DOHH2 (cell line): ENCODE measurements around the gene HCLS1.

Experiments
- H3F3A ChIP-seq: fragments of 200-600 bp; sonication (generic), shearing (Covaris generic); 2 replicates; pipeline ENCODE4 v1.6.0; 2016; ENCODE audit warnings: antibody characterized with exemption, mild to moderate bottlenecking; ENCODE audit not compliant: control insufficient read depth, insufficient read depth
- H3K27ac ChIP-seq: fragments of 200-600 bp; sonication (generic); 2 replicates; pipeline ENCODE4 v1.5.1; 2014; ENCODE audit warnings: low read depth, mild to moderate bottlenecking, low read length, moderate library complexity
- H3K27me3 ChIP-seq: fragments of 200-600 bp; sonication (generic); 2 replicates; pipeline ENCODE4 v1.6.1; 2014; ENCODE audit warnings: mild to moderate bottlenecking, low read length, mixed read lengths; ENCODE audit not compliant: control insufficient read depth
- H3K36me3 ChIP-seq: fragments of 200-600 bp; sonication (generic); 2 replicates; pipeline ENCODE4 v1.6.1; 2014; ENCODE audit warnings: mild to moderate bottlenecking, low read length, moderate library complexity, mixed read lengths; ENCODE audit not compliant: control insufficient read depth
- H3K4me1 ChIP-seq: fragments of 200-600 bp; sonication (generic); 2 replicates; pipeline ENCODE4 v1.6.1; 2014; ENCODE audit warnings: mild to moderate bottlenecking, low read length, mixed read lengths; ENCODE audit not compliant: control insufficient read depth
- H3K4me2 ChIP-seq: fragments of 200-600 bp; sonication (generic); 2 replicates; pipeline ENCODE4 v1.6.0; 2014; ENCODE audit warnings: mild to moderate bottlenecking, low read length, moderate library complexity
- H3K4me3 ChIP-seq: fragments of 200-600 bp; sonication (generic); 2 replicates; pipeline ENCODE4 v1.5.1; 2014; ENCODE audit warnings: mild to moderate bottlenecking, low read length, mixed read lengths
- H3K79me2 ChIP-seq: fragments of 200-600 bp; sonication (generic); 2 replicates; pipeline ENCODE4 v1.6.1; 2014; ENCODE audit warnings: mild to moderate bottlenecking, low read length, mixed read lengths; ENCODE audit not compliant: control insufficient read depth
- H3K9me2 ChIP-seq: fragments of 200-600 bp; sonication (generic); replicated peaks from 2 replicates; pipeline ENCODE4 v1.6.1; 2014; ENCODE audit warnings: mild to moderate bottlenecking, low read length, mixed read lengths; ENCODE audit not compliant: control insufficient read depth
- H3K9me3 ChIP-seq: fragments of 200-600 bp; sonication (generic); 2 replicates; pipeline ENCODE4 v1.6.1; 2014; ENCODE audit warnings: antibody characterized with exemption, low read length, mixed read lengths; ENCODE audit not compliant: control insufficient read depth, insufficient read depth
- H4K20me1 ChIP-seq: fragments of 200-600 bp; sonication (generic); 2 replicates; pipeline ENCODE4 v1.6.0; 2014; ENCODE audit warnings: low read depth, mild to moderate bottlenecking, antibody characterized with exemption, low read length, moderate library complexity; ENCODE audit not compliant: control insufficient read depth, insufficient read depth
- CTCF ChIP-seq: fragments of 200-600 bp; sonication (generic); IDR thresholded peaks from one replicate; pipeline ENCODE4 v1.5.1; 2014; ENCODE audit warnings: antibody characterized with exemption, mild to moderate bottlenecking, low read depth, low read length; ENCODE audit not compliant: poor library complexity, severe bottlenecking
- EZH2phosphoT487 ChIP-seq: fragments of 200-600 bp; sonication (generic); IDR thresholded peaks from 2 replicates; pipeline ENCODE4 v1.6.1; 2017; ENCODE audit warnings: borderline replicate concordance, mild to moderate bottlenecking, antibody characterized with exemption, low read length, moderate library complexity, mixed read lengths

HCLS1 gene

GRCh38 chr3:121624147-121624899 lies 36.4 kb downstream of the HCLS1 start:
- no peaks in the 10 kb centered on the region for H3K9me3 ChIP-seq
- no peaks in the 10 kb centered on the region for H3F3A ChIP-seq
- no peak overlapping the region for H3K27ac ChIP-seq
- TF ChIP-seq EZH2phosphoT487: no peak
- no peak for TF ChIP-seq CTCF
- H4K20me1 ChIP-seq: no peaks in the 10 kb centered on the region
- H3K27me3 ChIP-seq: 0 out of 2 replicates have a peak, but pooled peaks cover 2% of the 10 kb centered on the region
- H3K36me3 ChIP-seq: no peaks in the 10 kb centered on the region
- no peaks in the 10 kb centered on the region for H3K4me1 ChIP-seq
- no peaks in the 10 kb centered on the region for H3K79me2 ChIP-seq
- no peak overlapping the region for H3K4me3 ChIP-seq
- H3K9me2 ChIP-seq: no peaks in the 10 kb centered on the region
- no peak overlapping the region for H3K4me2 ChIP-seq

- H4K20me1 ChIP-seq: no peaks in the 10 kb centered on the region
- H3F3A ChIP-seq: no peaks in the 10 kb centered on the region
- no peak overlapping the region for H3K4me3 ChIP-seq
- H3K79me2 ChIP-seq: no peaks in the 10 kb centered on the region
- no peaks in the 10 kb centered on the region for H3K9me2 ChIP-seq
- H3K36me3 ChIP-seq: no peaks in the 10 kb centered on the region
- no peak overlapping the region for H3K4me2 ChIP-seq
- H3K27me3 ChIP-seq: 0 out of 2 replicates have a peak, but pooled peaks cover 2% of the 10 kb centered on the region
- TF ChIP-seq CTCF (no peak), EZH2phosphoT487 (no peak)
- H3K9me3 ChIP-seq: no peaks in the 10 kb centered on the region
- no peaks in the 10 kb centered on the region for H3K4me1 ChIP-seq
- H3K27ac ChIP-seq: no peak overlapping the region
Observed at GRCh38 chr3:121621491-121621890, 39.2 kb downstream of the HCLS1 start.

DNA sequence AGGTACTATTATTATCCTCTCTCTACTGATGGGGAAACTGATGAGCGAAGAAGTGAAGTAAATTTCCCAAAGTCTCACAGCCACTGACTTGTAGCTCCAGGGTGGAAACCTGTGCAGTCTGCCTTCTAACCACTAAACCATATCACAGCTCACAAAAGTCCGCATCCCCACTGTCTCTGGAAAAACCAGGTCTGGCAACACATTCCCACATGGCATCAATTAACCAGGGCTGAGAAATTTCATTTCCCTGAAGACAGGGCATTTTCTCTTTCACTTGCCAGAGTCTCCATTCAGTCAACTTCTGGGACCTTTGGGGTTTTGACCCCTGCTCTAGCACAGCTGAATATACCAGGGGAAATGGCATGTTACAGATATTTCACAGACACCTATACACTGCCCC lies 41.0 kb downstream of the HCLS1 start:
- TF ChIP-seq EZH2phosphoT487 (no peak), CTCF (no peak)
- Histone ChIP-seq H3K27ac (no peak overlapping the region), H3K9me3 (no peaks in the 10 kb centered on the region), H3K4me1 (no peaks in the 10 kb centered on the region), H3K4me3 (no peak overlapping the region), H3K9me2 (no peaks in the 10 kb centered on the region), H3K27me3 (0 out of 2 replicates have a peak, but pooled peaks cover 2% of the 10 kb centered on the region), H3K36me3 (no peaks in the 10 kb centered on the region), H3F3A (no peaks in the 10 kb centered on the region), H3K4me2 (no peak overlapping the region), H4K20me1 (no peaks in the 10 kb centered on the region), H3K79me2 (no peaks in the 10 kb centered on the region)
